RWPE2 (cell line): Measurements from ENCODE around the gene SYT5.

ENCODE experiments used
- ATAC-seq: fragments of 200-7000 bp; cut with Tn5 transposase; 3 replicates; pipeline ENCODE4 v1.9.1; 2021; ENCODE audit warnings: low read depth
- DNase-seq: peaks from one replicate; pipeline ENCODE4 v3.0.0-alpha.2; 2020; ENCODE audit warnings: low spot score
- H3K27ac ChIP-seq: fragments of 450-650 bp; 2 replicates; pipeline ENCODE4 v1.5.1; 2017; ENCODE audit warnings: mild to moderate bottlenecking; ENCODE audit not compliant: poor library complexity, severe bottlenecking
- H3K27me3 ChIP-seq: fragments of 250-450 bp; sonication (Bioruptor Pico); 2 replicates; pipeline ENCODE4 v1.5.1; 2021; ENCODE audit warnings: mild to moderate bottlenecking, moderate library complexity; ENCODE audit not compliant: insufficient read depth, poor library complexity, severe bottlenecking
- H3K36me3 ChIP-seq: fragments of 250-450 bp; sonication (Bioruptor Pico); 2 replicates; pipeline ENCODE4 v1.5.1; 2020; ENCODE audit warnings: low read depth, mild to moderate bottlenecking, moderate library complexity
- H3K4me1 ChIP-seq: fragments of 250-450 bp; sonication (Bioruptor Pico); 2 replicates; pipeline ENCODE4 v1.5.1; 2021; ENCODE audit warnings: mild to moderate bottlenecking, moderate library complexity; ENCODE audit not compliant: insufficient read depth, poor library complexity, severe bottlenecking
- H3K4me3 ChIP-seq: fragments of 250-450 bp; sonication (Bioruptor Pico); 2 replicates; pipeline ENCODE4 v1.5.1; 2021; ENCODE audit warnings: mild to moderate bottlenecking, moderate library complexity; ENCODE audit not compliant: severe bottlenecking
- H3K9me3 ChIP-seq: fragments of 250-450 bp; sonication (Bioruptor Pico); 2 replicates; pipeline ENCODE4 v1.5.1; 2021; ENCODE audit warnings: mild to moderate bottlenecking, moderate library complexity; ENCODE audit not compliant: severe bottlenecking
- CTCF ChIP-seq: fragments of 450-650 bp; IDR thresholded peaks from one replicate; pipeline ENCODE4 v1.5.1; 2017; ENCODE audit warnings: mild to moderate bottlenecking, moderate library complexity; ENCODE audit not compliant: poor library complexity, severe bottlenecking

Gene SYT5

DNA sequence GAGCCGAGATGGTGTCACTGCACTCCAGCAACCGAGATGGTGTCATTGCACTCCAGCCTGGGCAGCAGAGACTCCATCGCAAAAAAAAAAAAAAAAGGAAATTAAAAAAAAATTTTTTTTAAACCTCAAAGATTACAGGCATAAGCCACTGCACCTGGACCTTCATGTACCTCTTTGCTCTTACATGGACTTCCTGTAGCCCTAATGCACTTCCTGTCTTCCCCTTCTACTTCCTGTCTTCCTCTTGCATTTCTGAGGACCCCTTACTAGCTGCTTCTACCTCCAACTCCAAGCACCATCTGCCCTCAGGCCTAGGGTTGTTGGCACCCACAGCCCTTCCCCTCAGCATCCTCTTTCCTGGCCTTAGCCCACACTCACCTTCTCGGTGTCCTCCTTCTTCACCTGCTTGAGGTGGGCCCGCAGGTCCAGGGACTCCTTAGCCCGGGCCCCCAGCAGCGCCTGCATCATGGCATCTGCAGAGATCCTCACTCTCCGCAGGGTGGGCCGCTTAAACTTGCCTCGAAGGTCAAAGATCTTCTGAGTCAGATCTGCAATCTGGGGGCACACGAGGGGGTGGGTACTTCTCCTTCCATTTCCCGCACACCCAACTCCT, 26.3 kb downstream of the SYT5 start:
- Histone ChIP-seq H3K9me3 (no peaks in the 10 kb centered on the region), H3K36me3 (no peaks in the 10 kb centered on the region), H3K27ac (no peak overlapping the region), H3K4me3 (no peak overlapping the region), H3K27me3 (no peaks in the 10 kb centered on the region), H3K4me1 (peaks cover 2% of the 10 kb centered on the region)
- DNase-seq (no peak), ATAC-seq (no peak)
- TF ChIP-seq CTCF: no peak

DNA sequence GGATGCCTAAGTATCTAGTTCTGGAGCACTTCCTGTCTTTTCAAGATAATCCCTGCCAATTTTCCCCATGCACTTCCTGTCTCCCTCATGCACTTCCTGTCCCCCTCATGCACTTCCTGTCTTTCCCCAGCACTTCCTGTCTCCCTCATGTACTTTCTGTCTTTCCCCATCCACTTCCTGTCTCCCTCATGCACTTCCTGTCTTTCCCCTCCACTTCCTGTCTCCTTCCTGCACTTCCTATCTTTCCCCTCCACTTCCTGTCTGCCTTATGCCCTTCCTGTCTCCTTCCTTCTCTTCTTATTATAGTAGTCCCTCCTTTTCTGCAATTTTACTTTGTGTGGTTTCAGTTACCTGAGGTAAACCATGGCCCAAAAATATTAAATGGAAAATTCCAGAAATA, 28.1 kb downstream of the SYT5 start:
- Histone ChIP-seq H3K27me3 (no peaks in the 10 kb centered on the region), H3K4me1 (no peaks in the 10 kb centered on the region), H3K27ac (peak overlapping the region; percentile 58), H3K36me3 (no peaks in the 10 kb centered on the region), H3K9me3 (no peaks in the 10 kb centered on the region), H3K4me3 (no peak overlapping the region)
- no peak for TF ChIP-seq CTCF
- ATAC-seq (no peak), DNase-seq (no peak)

DNA sequence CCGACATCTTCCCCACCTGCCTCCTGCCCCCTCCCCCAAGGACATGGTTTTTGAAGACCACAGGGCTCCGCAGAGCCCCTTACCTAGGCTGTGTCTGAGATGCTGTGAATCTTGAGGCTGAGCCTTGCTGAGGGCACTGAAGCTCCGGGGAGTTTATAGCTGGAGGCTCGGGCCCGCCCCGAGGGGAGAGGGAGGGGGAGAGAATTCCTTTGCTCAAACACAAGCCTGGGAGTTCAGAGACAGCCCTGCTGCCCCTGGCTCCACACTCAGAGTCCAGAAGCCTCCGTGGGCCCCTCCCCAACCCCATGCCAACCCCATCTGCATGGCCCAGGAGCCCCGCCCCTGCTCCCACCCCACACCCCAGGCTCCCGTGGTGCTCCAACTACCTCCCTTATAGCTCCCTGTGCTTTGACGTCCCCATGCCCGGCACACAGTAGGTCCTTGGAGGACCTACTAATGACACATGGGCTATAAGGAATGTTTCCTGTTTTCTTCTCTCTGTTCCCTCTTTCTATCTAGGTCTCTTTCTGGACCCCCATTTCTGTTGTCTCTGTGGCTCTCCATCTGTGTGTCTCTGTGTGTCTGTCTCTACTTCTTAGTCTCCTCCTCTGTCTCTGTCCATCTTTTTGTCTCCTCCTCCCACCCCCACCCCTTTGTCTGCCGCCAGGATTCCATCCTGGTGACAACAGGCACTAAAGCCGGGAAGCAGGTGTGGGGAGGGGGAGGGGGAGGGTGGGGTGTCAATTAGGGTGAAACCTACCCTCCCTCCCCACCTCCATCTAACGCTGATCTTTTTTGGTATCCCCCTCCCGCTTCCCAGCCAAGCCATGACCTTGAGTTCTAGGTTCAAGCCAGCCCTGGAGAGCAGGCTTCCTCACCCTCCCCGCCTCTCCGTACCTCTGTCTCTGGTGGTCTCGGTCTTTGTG, 30.7 kb downstream of the SYT5 start, which contains the start of gene TNNT1:
TNNT1 (minus strand) TSS at position 129 of the 926 bp plus-strand sequence. CDS start 2,049 bp downstream, outside the sequence.
- Histone ChIP-seq H3K36me3 (peaks cover 6% of the 10 kb centered on the region), H3K27ac (no peak within 1 kb of the TSS), H3K9me3 (no peaks in the 10 kb centered on the region), H3K27me3 (no peaks in the 10 kb centered on the region), H3K4me3 (no peak within 1 kb of the TSS), H3K4me1 (no peaks in the 10 kb centered on the region)
- DNase-seq (no peak), ATAC-seq (0 out of 3 replicates have a peak, but pooled peaks have one; percentile 2)
- no peak for TF ChIP-seq CTCF

- H3K4me3 ChIP-seq: no peak overlapping the region
- no peak for DNase-seq
- no peaks in the 10 kb centered on the region for H3K4me1 ChIP-seq
- no peak for ATAC-seq
- H3K36me3 ChIP-seq: peaks cover 8% of the 10 kb centered on the region
- peak overlapping the region; percentile 63 for H3K27ac ChIP-seq
- H3K9me3 ChIP-seq: no peaks in the 10 kb centered on the region
- no peaks in the 10 kb centered on the region for H3K27me3 ChIP-seq
- no peak for TF ChIP-seq CTCF
Measured at GRCh38 chr19:55147545-55148251, 32.4 kb downstream of the SYT5 start.
